ENCODE results near the gene TET3.

Gene TET3

DNA sequence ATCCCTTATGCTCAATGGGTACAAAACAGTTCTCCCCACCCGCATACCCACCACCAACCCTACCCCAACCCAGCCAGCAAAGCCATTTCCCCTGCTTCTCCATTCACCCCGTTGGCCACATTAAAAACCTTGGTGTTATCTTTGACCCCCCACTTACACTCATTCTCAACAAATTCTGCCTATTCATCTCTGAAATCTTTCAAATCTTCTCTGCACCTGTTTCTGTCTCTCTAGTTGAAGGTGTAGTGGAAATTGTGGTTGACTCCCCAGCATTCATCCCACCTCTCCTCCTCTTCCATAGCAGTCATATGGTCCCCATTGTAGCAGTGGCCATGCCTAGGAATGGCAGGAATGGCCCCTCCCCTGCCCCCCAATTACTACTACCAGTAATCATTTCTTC is 20.5 kb upstream of the TET3 start:
- DNase-seq (ENCODE audit: low read depth in 2 of 2), result no peak

DNA sequence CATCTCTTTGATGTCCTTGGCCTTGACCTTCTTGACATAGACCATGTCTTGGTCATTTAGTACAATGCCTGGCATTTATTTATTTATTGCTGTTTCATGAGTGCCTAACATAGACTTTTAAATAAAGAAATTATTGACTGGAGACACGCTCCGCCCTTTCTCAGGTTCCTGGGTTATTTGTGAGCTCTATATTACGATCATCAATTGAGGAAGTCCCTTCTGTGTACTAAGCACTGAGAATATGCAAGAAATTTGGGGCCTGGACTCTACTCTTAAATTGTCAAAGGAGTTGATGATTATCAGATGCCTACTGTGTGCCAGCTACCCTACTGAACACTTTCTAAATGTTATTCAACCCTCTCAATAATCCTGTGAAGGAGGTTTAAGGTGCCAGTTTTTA is 19.7 kb upstream of the TET3 start:
- DNase-seq (ENCODE audit: low read depth in 2 of 2), result no peak

DNA sequence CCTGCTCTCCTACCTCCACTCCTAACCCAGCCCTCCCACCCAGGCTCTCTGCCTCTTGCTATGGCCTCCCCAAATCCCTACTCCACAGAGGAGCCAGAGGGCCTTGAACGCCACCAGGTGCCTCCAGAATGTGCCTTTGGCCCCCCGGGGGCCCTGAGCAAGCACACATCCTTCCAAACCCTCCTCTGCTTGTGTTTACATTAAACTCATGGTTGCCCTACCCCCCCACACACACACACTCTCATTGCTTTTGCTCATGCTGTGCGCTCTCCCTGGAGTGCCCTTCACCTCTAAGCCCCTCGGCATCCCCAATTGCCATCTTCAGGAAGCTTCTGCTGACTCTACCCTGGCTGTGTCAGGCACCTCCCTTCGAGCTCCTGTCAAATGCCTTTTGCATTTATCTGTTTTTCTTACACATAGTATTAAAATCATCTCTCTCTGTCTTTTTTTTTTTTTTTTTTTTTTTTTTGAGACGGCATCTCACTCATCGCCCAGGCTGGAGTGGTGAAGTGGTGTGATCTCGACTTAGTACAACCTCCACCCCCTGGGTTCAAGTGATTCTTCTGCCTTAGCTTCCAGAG is 16.3 kb upstream of the TET3 start:
- DNase-seq (ENCODE audit: low read depth in 2 of 2), result no peak

DNA sequence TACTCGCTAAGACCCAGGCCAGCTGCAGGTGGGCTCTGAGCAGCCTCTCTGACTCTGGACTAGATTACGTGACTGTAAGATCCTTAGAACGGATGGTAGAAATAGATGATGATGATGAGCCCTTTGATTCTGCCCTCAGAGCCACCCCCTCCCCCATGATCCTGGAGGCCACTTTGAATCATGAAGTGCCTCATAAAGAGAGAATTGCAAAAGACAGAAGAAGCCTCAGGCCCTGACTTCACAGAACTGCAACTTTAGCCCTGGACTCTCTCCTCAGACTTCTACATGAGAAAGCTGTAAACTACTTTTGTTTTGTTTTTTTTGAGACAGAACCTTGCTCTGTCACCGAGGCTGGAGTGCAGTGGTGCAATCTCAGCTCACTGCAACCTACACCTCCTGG is 15.4 kb upstream of the TET3 start:
- no peak for DNase-seq (ENCODE audit: low read depth in 2 of 2)

DNA sequence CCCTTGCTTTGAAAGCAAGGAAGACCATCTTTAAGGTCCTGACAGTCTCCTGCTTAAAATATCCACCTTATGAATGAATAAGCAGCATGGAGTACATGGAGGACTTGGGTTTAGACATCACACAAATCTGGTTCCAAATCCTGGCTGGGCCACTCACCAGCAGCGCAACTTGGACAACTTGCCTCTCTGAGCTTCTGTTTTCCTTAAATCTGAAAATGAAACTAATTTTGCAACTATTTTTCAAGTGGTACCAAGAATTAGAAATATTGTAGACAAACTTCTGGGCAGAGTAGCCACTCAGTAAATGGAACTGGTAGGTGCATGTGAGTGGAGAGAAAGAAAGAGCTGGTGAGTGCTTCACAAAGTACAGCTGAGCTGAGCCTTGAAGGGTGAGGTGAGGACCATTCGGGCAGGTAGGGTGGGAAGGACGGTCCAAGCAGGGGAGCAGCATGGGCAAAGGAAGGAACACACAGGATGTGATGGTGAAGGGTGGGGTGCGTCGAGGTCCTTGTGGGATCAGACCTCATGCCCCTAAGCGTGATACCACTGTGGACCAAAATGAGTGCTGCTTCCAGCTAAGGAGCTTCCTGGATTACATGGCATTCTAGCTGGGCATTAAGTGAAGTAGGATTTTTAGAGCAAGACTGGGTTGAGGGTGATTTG is 14.4 kb upstream of the TET3 start:
- DNase-seq (ENCODE audit: low read depth in 2 of 2), result no peak

DNA sequence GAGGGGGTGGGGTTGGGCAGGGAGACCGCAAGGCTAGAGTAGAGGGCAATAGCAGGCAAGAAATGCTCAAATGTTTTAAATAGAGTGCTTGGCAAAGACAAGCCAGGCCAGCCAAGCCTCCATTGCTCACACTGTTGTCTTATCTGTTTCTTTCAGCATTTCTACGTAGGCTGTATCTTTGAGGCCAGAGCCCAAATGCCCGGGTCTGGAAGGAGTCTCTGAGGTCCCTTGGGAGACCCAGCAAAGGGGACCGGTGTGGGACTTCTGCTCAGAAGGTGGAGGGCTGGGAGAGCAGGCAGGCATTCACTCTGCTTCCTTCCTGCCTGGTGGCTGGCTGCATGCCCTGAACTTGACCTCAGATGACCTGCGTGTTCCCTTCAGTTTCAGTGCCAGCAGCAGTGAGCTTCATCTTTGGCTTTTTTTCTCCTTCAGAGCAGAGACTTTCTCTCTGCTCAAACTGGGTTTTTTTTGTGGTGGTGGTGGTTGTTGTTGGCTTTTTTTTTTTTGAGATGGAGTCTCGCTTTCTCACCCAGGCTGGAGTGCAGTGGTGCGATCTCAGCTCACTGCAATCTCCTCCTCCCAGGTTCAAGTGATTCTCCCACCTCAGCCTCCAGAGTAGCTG is 13.7 kb upstream of the TET3 start:
- DNase-seq (ENCODE audit: low read depth in 2 of 2), result no peak

DNA sequence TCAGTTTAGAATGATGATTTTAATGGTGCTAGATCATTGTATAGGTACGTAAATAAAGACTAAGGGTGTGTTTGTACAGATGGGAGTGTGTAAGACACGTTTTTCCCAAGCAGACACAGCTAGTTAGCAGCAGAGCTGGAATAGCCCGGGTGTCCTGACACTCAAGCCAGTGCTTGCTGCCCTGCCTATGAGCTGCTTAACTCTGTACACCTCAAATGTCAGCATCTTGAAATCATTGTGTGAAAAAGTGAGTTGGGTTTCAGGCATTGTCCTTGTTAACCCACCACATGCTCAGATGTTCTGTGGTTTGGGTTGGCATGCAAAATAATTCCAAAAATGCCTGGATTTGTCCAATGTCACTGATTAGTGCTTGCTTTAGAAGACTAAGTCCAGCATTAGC is 13.0 kb upstream of the TET3 start:
- DNase-seq (ENCODE audit: low read depth in 2 of 2), result no peak

DNA sequence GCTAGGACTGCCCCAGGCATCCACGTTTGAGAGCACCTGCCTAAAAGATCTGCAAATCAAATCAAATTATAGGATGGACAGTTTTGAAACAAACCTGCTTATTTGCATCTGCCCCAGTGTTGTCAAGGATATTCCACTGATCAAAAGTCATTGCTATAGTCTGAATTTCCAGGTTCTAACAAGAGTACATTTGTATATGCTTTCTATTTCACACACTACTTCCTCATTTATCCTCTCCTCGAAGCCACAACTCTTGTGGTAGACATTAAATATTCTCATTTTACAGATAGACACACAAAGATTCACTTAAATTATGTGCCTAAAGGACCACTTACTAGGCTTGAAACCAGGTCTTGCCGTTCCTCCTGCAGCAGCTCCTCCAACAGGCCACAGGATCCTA is 11.9 kb upstream of the TET3 start:
- no peak for DNase-seq (ENCODE audit: low read depth in 2 of 2)

DNA sequence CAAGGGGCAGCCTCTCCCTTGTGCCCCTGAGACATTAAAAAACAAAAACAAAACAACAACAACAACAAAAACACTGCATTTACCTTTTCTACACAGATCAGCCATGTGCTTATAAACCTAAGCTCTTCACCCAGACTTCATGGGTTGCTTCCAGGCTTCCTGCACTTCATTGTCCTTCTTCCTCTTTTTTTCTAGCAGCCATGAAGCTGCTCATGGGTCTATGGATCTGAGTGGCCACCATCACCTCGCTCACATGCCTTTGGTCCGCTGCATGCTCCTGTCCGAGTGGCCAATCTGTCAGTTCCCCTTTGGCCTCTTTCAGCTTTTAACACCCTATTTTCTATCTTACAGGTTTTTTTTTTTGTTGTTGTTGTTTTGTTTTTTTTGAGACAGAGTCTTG is 9.0 kb upstream of the TET3 start:
- no peak for DNase-seq (ENCODE audit: low read depth in 2 of 2)

DNA sequence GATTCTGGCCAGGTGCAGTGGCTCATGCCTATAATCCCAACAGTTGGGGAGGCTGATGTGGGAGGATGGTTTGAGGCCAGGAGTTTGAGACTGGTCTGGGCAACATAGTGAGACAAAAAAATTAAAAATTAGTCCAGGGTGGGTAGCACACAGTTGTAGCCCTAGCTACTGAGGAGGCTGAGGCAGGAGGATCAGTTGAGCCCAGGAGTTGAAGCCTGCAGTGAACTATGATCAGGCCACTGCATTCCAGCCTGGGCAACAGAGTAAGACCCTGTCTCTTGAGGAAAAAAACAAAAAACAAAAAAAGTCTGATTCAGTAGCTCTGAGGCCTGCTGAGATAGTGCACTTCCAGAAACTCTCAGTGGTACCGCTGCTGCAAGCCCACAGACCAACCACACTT is 7.9 kb upstream of the TET3 start:
- DNase-seq (ENCODE audit: low read depth in 2 of 2), result no peak

DNA sequence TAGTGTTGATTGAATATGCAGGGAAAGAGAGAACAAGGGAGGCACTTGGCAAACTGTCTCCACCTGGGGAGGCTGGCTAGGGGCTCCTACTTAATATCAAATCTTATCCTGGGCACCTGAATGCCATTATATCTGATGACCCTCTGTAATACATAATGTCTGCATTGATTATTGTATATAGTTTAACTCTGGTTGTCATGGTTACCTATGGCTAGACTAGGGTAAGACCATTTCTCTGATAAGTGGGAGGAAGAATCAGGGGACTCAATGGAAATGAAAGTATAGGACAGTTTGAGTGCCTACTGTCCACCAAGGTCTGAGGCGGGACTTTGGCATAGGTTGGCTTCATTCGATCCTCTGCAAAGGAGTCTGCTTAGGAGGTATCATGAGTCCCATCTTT is 7.2 kb upstream of the TET3 start:
- DNase-seq (ENCODE audit: low read depth in 2 of 2), result no peak

DNA sequence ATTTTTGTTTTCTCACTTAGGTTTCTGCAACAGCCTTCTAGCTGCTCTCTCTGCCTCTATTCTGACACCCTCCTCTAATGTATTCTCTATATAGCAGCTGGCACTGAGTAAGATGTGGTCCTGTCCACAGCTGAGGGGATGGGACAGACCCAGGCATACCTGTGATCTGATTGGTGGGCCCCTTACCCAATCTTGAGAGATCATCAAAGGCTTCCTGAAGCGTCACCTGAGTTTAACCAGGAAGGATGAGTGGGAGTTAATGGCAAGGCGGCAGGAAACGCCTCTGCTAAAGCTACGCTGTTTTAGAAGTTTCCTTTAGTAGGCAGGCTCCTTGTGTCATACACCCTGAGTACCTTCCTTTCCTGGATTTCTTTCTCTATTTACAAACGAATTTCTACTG is 5.7 kb upstream of the TET3 start:
- DNase-seq (ENCODE audit: low read depth in 2 of 2), result peak; percentile 64 to 81

DNA sequence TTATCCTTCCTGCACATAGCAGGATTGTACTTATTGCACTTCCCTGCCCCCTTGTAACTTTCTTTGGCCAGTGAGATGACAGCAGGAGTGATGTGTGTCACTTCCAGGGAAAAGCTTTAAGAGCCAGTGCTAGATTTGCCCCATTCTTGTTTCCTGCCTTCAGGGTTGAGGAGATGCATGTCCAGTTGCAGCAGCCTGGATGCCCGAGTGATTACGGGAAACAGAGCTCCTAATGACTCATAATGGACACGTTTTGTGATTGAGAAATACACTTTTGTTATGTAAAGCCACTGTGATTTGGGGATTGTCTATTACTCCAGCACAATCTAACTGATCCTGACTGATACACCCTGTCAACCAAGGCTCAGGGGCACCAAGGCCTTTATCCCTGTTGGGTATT is 5.0 kb upstream of the TET3 start:
- DNase-seq (ENCODE audit: low read depth in 2 of 2), result no peak

DNA sequence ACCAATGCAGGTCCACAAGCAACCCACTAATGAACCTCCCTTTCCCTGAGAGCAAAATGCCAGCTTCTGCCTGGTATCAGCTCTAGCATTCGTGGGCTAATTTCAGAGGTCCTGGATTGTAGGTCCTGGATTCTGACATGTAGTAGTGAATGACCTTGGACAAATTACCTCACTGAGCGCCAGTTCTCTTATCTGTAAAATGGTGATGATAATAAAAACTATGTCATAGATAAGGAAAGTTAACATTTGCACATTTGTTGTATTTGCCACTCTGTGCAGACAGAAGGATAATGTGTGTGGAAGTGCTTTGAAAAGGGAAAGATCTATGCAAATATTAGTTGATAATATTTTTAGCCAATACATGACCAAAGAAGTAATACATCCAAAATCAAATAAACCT is 4.1 kb upstream of the TET3 start:
- DNase-seq (ENCODE audit: low read depth in 2 of 2), result no peak

DNA sequence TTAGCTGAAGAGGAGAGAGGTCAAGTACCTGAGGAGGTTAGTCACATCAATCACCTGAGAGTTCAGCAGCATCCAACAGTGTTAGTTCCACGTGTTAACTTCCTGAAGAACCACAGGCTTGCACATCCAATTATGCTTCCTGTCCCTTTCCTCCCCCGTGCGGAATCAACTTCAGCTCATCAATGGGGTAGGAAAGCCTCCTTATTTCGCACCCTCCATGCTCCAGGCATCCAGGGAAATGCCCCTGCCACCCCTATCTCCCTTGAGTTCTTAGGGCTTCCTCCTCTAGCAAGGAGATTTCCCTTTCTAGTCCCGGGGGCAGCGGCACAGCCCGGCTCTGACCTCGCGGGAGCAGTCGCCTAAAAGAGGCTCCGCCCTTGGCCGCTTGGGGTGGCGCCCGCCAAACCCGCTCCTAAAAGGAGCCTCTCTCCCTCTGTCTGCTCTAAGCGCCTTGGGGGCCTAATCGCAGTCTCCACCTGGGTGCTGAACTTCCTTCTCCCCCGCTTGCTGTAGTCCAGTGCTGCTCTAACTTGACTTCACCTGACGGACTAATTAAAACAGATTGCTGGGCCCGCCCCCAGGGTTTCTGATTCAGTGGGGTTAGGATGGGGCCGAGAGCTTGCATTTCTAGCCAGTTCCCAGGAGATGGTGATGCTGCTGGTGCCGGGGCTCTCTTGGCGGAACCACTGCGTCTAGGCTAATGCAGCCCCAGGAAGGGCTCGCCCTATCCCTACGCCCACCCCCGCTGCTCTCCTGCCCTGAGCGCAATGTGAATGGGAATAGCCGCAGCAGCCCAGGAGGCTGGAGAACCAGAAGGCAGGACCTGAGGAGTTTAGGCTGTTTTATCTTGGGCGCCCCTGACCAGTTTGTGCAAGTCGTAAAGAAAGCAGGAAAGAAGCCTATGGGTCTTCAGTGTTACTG is 3.4 kb upstream of the TET3 start:
- DNase-seq (ENCODE audit: low read depth in 2 of 2), result no peak

DNA sequence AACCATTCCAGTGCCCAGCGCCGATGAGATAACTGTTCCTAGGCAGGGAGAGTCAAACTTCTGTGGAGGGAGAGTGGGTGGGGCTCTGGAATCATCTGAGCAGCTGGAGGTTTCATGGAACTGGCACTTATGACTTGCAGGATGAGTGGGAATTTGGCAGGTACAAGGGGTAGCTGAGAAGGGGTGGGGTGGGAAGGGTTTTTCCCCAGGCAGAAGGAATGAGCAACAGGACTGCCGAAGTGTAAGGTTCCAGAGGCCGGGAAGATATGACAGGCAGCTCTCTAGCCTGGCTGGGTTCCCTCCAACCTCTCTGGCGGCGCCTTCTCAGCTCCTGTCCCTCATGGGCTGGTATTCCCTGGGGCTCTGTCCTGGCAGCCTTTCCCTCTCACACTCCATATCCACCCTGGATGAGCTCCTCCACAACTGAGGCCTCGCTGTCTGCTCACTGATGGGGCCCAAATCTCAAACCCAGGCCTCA is 2.5 kb upstream of the TET3 start:
- DNase-seq (ENCODE audit: low read depth in 2 of 2), result no peak

DNA sequence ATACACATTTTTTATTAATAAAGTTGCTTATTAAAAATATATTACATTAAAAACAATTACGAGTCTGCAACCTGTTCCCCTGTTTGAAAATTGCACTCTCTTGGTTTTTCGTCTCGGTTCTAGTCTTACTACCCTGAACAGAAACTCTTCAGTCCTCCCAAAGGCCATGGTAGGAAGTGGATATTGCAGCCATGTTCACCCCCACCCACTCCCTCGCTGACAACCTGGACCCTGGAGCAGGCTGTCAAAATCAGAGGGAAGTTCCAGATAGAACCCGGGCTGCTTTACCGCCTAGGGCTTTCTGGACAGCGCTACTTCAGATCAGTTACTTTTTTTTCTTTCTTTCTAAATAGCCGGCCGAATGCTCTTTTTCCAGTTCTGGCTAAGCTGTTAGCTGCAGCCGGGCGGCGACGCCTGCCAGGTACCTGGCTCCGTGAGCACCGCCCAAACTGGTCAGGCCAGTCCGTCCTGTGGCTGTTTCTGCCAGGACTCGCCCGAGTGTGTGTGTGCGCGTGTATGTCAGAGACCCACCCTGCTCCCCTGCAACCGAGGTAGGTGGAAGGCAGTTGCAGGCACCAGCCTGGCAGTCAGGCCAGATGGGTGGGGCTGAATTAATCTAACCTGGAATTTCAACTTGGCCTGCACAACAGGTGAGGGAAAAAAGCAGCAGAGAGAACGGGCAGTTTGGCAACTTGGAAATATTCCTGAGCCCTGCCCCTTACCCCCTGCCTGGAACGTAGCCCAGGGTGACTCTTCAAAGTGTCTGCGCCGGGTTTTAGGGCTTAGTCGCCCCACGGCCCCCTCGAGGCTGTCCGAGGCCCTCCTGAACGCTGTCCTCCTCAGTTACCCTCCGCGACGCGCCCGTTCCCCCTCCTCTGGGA is 1.1 kb upstream of the TET3 start:
- no peak for DNase-seq (ENCODE audit: low read depth in 2 of 2)

DNA sequence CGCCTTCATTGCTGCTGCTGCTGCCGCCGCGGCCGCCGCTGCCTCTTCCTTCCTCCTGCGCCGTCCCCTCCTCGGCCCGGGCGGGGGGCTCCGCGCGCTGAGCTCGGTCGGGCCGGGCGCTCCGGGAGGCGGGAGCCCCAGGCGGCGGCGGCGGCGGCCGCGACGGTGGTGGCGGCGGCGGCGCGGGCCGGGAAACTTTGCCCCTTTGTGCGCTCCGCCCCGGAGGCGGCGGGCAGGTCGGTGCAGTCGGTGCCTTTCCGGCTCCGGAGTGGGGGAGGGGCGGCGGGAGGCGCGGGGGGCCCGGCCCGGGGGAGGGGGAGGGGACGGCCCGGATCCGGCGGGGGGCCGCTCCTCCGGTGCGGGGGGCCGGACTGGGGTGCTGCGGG is 205 bp downstream of the TET3 start:
- peak in 1 of 2 donors; percentile 62 for DNase-seq (ENCODE audit: low read depth in 2 of 2)

DNA sequence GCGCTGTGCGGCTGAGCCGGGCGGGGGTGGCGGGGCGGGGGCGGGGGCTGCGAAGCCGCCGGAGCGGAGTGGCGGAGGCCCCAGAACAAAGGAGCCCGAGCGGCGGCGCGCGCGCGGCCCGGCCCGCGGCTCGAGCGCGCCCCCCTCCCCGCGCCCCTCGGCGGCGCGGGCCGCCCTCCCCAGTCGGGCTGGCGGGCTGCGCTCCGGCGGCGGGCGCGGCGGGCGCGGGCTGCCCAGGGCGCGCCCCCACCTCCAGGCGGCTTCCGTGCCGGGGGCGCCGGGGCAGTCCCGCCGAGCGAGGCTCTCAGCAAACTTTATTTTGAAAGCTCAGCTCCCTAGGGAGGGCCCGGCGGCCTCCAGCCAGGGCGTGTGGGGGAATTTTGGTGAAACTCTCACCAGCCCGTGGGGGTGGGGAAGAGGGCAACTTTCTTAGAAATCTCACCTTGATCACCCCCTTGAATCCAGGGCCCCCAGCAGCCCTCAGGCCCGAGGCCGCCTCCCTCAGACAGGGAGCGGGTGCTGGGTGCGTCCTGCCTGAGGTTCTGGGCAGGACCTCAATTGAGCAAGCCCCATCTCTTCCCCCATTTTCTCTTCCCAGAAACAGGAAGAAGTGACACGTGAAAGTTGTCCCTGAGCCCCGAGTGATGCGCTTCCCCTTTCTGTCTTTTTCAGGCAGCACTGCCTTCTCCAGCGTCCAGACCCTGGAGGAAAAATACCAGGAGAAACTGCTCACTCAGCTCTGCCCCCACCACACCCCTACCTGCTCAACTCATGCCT is 786 bp downstream of the TET3 start:
- DNase-seq (ENCODE audit: low read depth in 2 of 2), result peak; percentile 67 to 82

DNA sequence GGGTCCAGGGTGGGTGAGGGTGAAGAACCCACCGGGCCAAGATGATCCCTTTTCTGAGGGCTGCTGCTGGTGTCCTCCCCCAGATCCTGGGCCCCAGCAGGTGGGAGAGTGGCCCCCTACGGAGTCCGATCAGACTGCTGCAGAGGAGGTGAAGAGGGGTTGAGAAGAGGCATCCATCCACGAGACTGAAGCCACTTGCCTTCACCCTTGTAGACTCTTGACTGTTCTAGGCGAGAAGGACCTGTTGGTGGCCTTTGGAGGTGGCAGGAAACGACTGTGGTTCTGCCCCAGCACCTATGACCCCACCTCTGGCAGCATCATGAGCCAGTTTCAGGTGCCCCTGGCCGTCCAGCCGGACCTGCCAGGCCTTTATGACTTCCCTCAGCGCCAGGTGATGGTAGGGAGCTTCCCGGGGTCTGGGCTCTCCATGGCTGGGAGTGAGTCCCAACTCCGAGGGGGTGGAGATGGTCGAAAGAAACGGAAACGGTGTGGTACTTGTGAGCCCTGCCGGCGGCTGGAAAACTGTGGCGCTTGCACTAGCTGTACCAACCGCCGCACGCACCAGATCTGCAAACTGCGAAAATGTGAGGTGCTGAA is 1.5 kb downstream of the TET3 start:
- no peak for DNase-seq (ENCODE audit: low read depth in 2 of 2)

Data from stimulated activated CD8-positive, alpha-beta memory T cell treated with anti-CD3 and anti-CD28 coated beads, Interleukin-7, amount 100 ng/mL, for 4 hours (primary cell).